CD4-positive, alpha-beta memory T cell (primary cell): ENCODE results near the gene STK39. TPM values are rescaled to one million over a fixed set of nuclear protein-coding genes. Genes with fewer than 3 reads are reported as not detected.
A peak's percentile ranks its signal among the peaks of the same experiment; 100 is the strongest.
"Not testable (repeated sequence)": the region's sequence is repeated elsewhere in the genome, so short reads cannot be mapped to it uniquely, and the experiment has no call there.

ENCODE experiments used
- CTCF ChIA-PET: fragments of 350-600 bp; sonication (Branson Sonifier 250); formaldehyde crosslinking; loops from one replicate; lab custom pipeline; 2021; ENCODE audit warnings: inconsistent platforms; ENCODE audit not compliant: partially characterized antibody; lab: Charles Lee
- POLR2A ChIA-PET: fragments of 350-600 bp; sonication (Branson Sonifier 250); formaldehyde crosslinking; loops from one replicate; lab custom pipeline; 2021; ENCODE audit not compliant: partially characterized antibody; lab: Charles Lee
- DNase-seq, 5 donors: peaks; one replicate each; pipeline versions ENCODE4 v3.0.0 to v3.0.0-alpha.2; 2020 to 2022; ENCODE audit warnings: mixed read lengths in 1 of 5
- H3K27ac ChIP-seq: one replicate; pipeline ENCODE4 v1.7.0; 2013; ENCODE audit warnings: low read depth, low read length
- H3K27me3 ChIP-seq: 2 replicates; pipeline ENCODE4 v1.7.0; 2013; ENCODE audit warnings: mild to moderate bottlenecking, low read length, moderate library complexity; ENCODE audit not compliant: insufficient read depth
- H3K36me3 ChIP-seq: 2 replicates; pipeline ENCODE4 v1.7.0; 2013; ENCODE audit warnings: mild to moderate bottlenecking, low read length, moderate library complexity; ENCODE audit not compliant: insufficient read depth
- H3K4me1 ChIP-seq: 2 replicates; pipeline ENCODE4 v1.7.0; 2013; ENCODE audit warnings: mild to moderate bottlenecking, low read length, moderate library complexity; ENCODE audit not compliant: insufficient read depth
- H3K4me3 ChIP-seq, 2 donors: one replicate each; pipeline ENCODE4 v1.7.0; 2013; ENCODE audit warnings: low read length in 2 of 2, mild to moderate bottlenecking in 1 of 2
- H3K9me3 ChIP-seq, 2 donors: one replicate each; pipeline ENCODE4 v1.7.0; 2013; ENCODE audit warnings: low read length in 2 of 2, control low read depth in 1 of 2; ENCODE audit not compliant: control insufficient read depth in 1 of 2
- H3K27ac Mint-ChIP-seq, 7 donors: one replicate each; pipeline ENCODE4 v1.8.0; 2020 to 2021; ENCODE audit warnings: mixed read lengths in 7 of 7, mild to moderate bottlenecking in 6 of 7, inconsistent platforms in 3 of 7, moderate library complexity in 3 of 7
- H3K27me3 Mint-ChIP-seq, 2 donors: one replicate each; pipeline ENCODE4 v1.8.0; 2020 to 2021; ENCODE audit warnings: mixed read lengths in 2 of 2
- H3K36me3 Mint-ChIP-seq, 2 donors: one replicate each; pipeline ENCODE4 v1.8.0; 2020 to 2021; ENCODE audit warnings: mixed read lengths in 2 of 2, inconsistent platforms in 1 of 2, mild to moderate bottlenecking in 1 of 2
- H3K4me1 Mint-ChIP-seq, 4 donors: one replicate each; pipeline ENCODE4 v1.8.0; 2020 to 2021; ENCODE audit warnings: mixed read lengths in 4 of 4, mild to moderate bottlenecking in 1 of 4
- H3K4me3 Mint-ChIP-seq, 8 donors: one replicate each; pipeline ENCODE4 v1.8.0; 2020 to 2021; ENCODE audit warnings: mixed read lengths in 8 of 8, mild to moderate bottlenecking in 7 of 8, moderate library complexity in 6 of 8, inconsistent platforms in 3 of 8
- H3K9me3 Mint-ChIP-seq, 8 donors: one replicate each; pipeline ENCODE4 v1.8.0; 2020 to 2021; ENCODE audit warnings: mixed read lengths in 8 of 8, mild to moderate bottlenecking in 5 of 8, inconsistent platforms in 3 of 8, moderate library complexity in 1 of 8
- intact Hi-C: fragments of 100-400 bp; cut with micrococcal nuclease; formaldehyde crosslinking; loops from one replicate; pipeline ENCODE4 v1.15.1; 2023
- polyA plus RNA-seq, 2 donors: library from polyadenylated mRNA; unstranded; fragments of 300-500 nt; fragmentation: Illumina TruSeq; gene quantifications; one replicate each; pipeline ENCODE4 v1.2.3, GENCODE V29; 2021
- total RNA-seq, 2 experiments: library from RNA; stranded (reverse); gene quantifications; one replicate each; pipeline ENCODE4 v1.2.3, GENCODE V29; 2021

STK39 gene
- total and polyA plus RNA-seq, 4 experiments from 2014 or later = 4.9 to 27.3 (median 18.2) TPM

DNA sequence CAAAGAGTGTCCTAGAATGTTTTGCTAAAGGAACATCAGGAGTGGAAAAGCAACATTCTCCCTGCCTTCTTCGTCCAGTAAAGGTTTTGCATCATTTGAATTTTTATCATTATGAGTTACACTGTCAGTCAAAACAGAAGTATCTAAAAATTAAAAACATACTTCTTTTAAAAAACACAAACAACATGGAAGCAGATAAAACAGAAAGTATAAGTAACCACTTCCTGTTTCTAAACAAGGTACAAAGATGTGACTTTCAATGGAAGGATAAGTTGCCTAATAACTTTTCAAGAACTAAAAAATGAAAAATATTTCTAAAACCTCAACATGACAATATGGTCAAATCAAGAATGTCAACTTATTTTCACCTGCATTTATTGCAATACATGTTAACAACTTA is 158.2 kb downstream of the STK39 start:
- peaks cover 4% of the 10 kb centered on the region for H3K36me3 ChIP-seq
- H3K4me3 ChIP-seq = no peak overlapping the region
- no peaks in the 10 kb centered on the region for H3K9me3 ChIP-seq
- intact Hi-C loops = no loop called here
- CTCF ChIA-PET = no interaction called here
- Mint-ChIP-seq H3K36me3 (peaks cover 13 to 32% of the 10 kb centered on the region in 2 donors), H3K4me1 (peaks cover 11 to 26% (median 22%) of the 10 kb centered on the region in 4 donors), H3K4me3 (peak overlapping the region in 5 of 8 donors; percentile 14 to 64 (median 36)), H3K9me3 (no peaks in the 10 kb centered on the region), H3K27ac (peak overlapping the region in 5 of 7 donors; percentile 20 to 79 (median 36)), H3K27me3 (no peaks in the 10 kb centered on the region)
- POLR2A ChIA-PET = no interaction called here
- peaks cover 22% of the 10 kb centered on the region for H3K4me1 ChIP-seq
- no peak overlapping the region for H3K27ac ChIP-seq
- no peak for DNase-seq
- H3K27me3 ChIP-seq = no peaks in the 10 kb centered on the region

DNA sequence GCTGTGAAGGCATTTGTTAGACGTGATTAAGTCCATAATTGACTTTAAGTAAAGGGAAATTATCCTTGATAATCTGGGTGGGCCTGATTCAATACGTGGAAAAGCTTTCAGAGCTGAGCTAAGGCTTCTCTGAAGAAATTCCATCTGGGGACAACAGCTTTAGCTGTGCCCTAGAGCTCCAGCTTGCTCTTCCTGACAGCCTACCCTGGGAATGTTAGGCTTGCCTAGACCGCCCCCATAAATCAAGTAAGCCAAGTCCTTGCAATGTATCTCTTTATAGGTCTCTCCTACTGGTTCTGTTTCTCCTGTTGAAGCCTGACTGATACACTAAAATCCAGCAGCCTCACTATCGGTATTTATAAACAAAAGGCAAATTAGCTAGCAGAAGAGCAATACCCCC is 160.0 kb downstream of the STK39 start:
- no peaks in the 10 kb centered on the region for H3K9me3 Mint-ChIP-seq
- Histone ChIP-seq H3K4me3 (no peak overlapping the region), H3K27me3 (no peaks in the 10 kb centered on the region), H3K27ac (no peak overlapping the region), H3K4me1 (peaks cover 22% of the 10 kb centered on the region), H3K36me3 (peaks cover 4% of the 10 kb centered on the region), H3K9me3 (no peaks in the 10 kb centered on the region)
- H3K4me3 Mint-ChIP-seq = no peak overlapping the region
- peaks cover 14 to 39% of the 10 kb centered on the region in 2 donors for H3K36me3 Mint-ChIP-seq
- peak overlapping the region in 2 of 7 donors; percentile 27 to 66 for H3K27ac Mint-ChIP-seq
- ChIA-PET CTCF (interaction anchor here (4.2 kb wide), 1 partner anchor 31 kb away, joined by 21 read pairs; no protein-coding TSS in a partner anchor), POLR2A (no interaction called here)
- DNase-seq = no peak
- intact Hi-C loops = no loop called here
- H3K4me1 Mint-ChIP-seq = peaks cover 15 to 26% (median 26%) of the 10 kb centered on the region in 4 donors
- H3K27me3 Mint-ChIP-seq = no peaks in the 10 kb centered on the region

DNA sequence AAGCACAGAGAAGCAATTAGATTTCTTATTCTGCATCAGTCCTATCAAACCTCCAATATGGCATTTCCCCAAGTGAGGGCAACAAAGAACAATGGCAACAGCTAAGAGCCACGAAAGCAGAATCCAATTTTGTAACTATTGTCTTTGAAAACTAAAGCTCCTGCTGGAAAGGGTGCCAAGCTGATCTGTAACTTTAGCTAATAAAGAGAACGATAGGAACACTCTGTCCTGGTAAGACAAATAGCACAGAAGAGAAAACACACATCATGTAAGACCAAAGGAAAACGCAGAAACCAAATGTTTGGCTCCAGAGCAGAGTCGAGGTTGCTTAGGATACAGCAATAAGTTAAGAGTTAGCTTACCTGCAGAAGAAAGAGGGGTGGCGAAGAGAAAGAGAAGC is 160.5 kb downstream of the STK39 start:
- H3K4me3 ChIP-seq = no peak overlapping the region
- ChIA-PET POLR2A (no interaction called here), CTCF (interaction anchor here (4.2 kb wide), 1 partner anchor 32 kb away, joined by 21 read pairs; no protein-coding TSS in a partner anchor)
- H3K4me1 Mint-ChIP-seq = peaks cover 20 to 29% (median 26%) of the 10 kb centered on the region in 4 donors
- H3K27ac ChIP-seq = no peak overlapping the region
- H3K4me3 Mint-ChIP-seq = no peak overlapping the region
- intact Hi-C loops = no loop called here
- H3K27me3 Mint-ChIP-seq = no peaks in the 10 kb centered on the region
- no peak for DNase-seq
- H3K4me1 ChIP-seq = peaks cover 22% of the 10 kb centered on the region
- H3K36me3 Mint-ChIP-seq = peaks cover 16 to 44% of the 10 kb centered on the region in 2 donors
- no peaks in the 10 kb centered on the region for H3K9me3 Mint-ChIP-seq
- H3K36me3 ChIP-seq = peaks cover 4% of the 10 kb centered on the region
- H3K9me3 ChIP-seq = no peaks in the 10 kb centered on the region
- no peak overlapping the region for H3K27ac Mint-ChIP-seq
- no peaks in the 10 kb centered on the region for H3K27me3 ChIP-seq

DNA sequence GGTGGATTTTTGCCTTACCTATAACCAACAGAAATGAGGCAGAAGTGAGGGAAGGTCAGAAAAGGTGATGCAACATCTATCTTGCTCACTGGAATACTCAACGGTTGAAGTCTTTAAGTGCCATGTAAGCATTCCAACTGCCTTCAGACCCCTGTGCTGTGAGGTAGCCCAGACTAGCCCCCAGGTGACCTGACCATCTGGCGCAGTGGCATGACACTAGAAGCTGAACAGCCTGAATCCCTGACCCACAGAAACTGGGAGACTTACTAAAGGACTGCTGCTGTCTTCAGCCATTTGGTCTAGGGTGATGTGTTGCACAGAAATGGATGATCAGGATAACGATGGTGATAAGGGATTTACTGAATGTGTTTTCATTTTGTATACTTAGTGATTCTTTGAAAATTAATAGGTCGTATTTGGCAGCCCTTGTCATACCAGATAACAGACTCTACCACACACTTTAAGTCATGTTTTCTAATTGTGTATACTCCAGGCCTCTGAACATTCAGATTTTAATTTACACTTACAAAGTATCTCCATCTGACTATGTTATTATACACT is 161.5 kb downstream of the STK39 start:
- no peaks in the 10 kb centered on the region for H3K9me3 ChIP-seq
- ChIA-PET POLR2A (no interaction called here), CTCF (interaction anchor here (4.2 kb wide), 1 partner anchor 33 kb away, joined by 21 read pairs; no protein-coding TSS in a partner anchor)
- H3K27ac ChIP-seq = no peak overlapping the region
- H3K27me3 ChIP-seq = no peaks in the 10 kb centered on the region
- Mint-ChIP-seq H3K4me1 (peaks cover 22 to 26% (median 24%) of the 10 kb centered on the region in 4 donors), H3K27me3 (no peaks in the 10 kb centered on the region), H3K9me3 (no peaks in the 10 kb centered on the region), H3K27ac (no peak overlapping the region), H3K4me3 (no peak overlapping the region), H3K36me3 (peaks cover 14 to 45% of the 10 kb centered on the region in 2 donors)
- intact Hi-C loops = no loop called here
- H3K4me1 ChIP-seq = peaks cover 22% of the 10 kb centered on the region
- no peak overlapping the region for H3K4me3 ChIP-seq
- H3K36me3 ChIP-seq = peaks cover 4% of the 10 kb centered on the region
- DNase-seq = no peak

DNA sequence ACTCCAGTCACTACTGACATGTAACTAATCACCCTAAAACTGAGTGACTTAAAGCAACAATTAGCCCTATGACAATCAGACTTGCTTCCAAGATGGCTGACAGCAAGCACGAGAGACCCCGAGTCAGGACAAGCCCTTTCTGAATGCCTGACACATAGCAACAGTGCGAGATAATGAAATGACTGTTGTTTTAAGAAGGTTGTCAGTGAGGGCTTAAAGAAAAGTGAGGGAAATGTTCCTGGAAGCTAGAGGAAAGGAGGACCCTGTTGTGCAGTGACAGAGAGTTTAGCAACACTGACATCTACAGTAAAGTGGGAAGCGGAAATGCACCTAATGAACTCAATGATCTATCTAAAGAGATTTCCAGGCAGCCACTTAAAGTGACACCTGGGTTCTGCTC is 163.1 kb downstream of the STK39 start:
- peaks cover 9% of the 10 kb centered on the region for H3K4me1 ChIP-seq
- no peak for DNase-seq
- Mint-ChIP-seq H3K4me3 (no peak overlapping the region), H3K4me1 (peaks cover 13 to 30% (median 19%) of the 10 kb centered on the region in 4 donors), H3K9me3 (no peaks in the 10 kb centered on the region), H3K36me3 (peaks cover 17 to 51% of the 10 kb centered on the region in 2 donors), H3K27me3 (no peaks in the 10 kb centered on the region), H3K27ac (peak overlapping the region in 1 of 7 donors; percentile 34)
- H3K27me3 ChIP-seq = no peaks in the 10 kb centered on the region
- intact Hi-C loops = no loop called here
- CTCF ChIA-PET = interaction anchor here (4.2 kb wide), 1 partner anchor 34 kb away, joined by 21 read pairs; no protein-coding TSS in a partner anchor
- H3K36me3 ChIP-seq = peaks cover 4% of the 10 kb centered on the region
- H3K27ac ChIP-seq = no peak overlapping the region
- no peak overlapping the region for H3K4me3 ChIP-seq
- no peaks in the 10 kb centered on the region for H3K9me3 ChIP-seq
- POLR2A ChIA-PET = no interaction called here

DNA sequence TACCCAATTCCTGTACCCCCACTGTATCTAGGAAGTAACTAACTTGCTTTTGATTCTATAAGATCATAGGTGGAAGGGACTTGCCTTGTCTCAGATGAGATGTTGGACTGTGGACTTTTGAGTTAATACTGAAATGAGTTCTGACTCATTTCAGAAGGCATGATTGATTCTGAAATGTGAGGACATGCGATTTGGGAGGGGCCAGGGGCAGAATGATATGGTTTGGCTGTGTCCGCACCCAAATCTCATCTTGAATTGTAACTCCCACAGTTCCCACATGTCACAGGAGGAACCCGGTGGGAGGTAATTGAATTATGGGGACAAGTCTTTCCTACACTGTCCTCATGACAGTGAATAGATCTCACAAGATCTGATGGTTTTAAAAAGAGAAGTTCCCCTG is 165.9 kb downstream of the STK39 start:
- H3K27me3 Mint-ChIP-seq, intact Hi-C loops, H3K36me3 ChIP-seq, H3K9me3 Mint-ChIP-seq, CTCF ChIA-PET, H3K27ac Mint-ChIP-seq, H3K4me3 ChIP-seq, H3K27ac ChIP-seq, H3K4me3 Mint-ChIP-seq, DNase-seq, H3K27me3 ChIP-seq, H3K9me3 ChIP-seq, POLR2A ChIA-PET, H3K4me1 ChIP-seq: not testable (repeated sequence)
- peaks cover 18 to 39% of the 10 kb centered on the region in 2 donors for H3K36me3 Mint-ChIP-seq
- H3K4me1 Mint-ChIP-seq = peaks cover 4 to 16% (median 10%) of the 10 kb centered on the region in 4 donors

DNA sequence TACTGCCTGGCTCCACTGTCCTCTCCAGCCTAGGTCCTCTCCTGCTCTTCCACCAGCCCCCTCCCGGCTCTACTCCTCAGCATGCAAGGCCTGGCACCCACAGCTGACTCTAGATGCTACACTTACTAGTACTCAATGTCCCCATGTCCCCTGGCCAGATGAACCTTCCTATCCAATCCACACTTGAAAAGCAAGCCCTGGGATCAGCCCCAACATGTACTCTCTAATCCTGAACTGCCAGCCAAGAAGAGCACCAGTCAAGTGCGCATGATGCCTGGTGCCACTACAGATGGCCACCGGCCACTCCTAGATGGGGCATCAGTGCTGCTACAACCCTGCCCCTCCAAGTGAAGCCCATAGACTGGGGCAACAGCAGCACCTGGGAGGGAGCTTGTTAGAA is 168.2 kb downstream of the STK39 start:
- Histone ChIP-seq H3K9me3 (no peaks in the 10 kb centered on the region), H3K36me3 (peaks cover 4% of the 10 kb centered on the region), H3K4me1 (no peaks in the 10 kb centered on the region), H3K4me3 (no peak overlapping the region), H3K27ac (no peak overlapping the region), H3K27me3 (no peaks in the 10 kb centered on the region)
- H3K36me3 Mint-ChIP-seq = peaks cover 31 to 45% of the 10 kb centered on the region in 2 donors
- POLR2A ChIA-PET = no interaction called here
- H3K9me3 Mint-ChIP-seq = no peaks in the 10 kb centered on the region
- CTCF ChIA-PET = no interaction called here
- H3K4me1 Mint-ChIP-seq = peaks cover 4 to 18% (median 9%) of the 10 kb centered on the region in 4 donors
- intact Hi-C loops = no loop called here
- peak overlapping the region in 4 of 7 donors; percentile 8 to 75 (median 32) for H3K27ac Mint-ChIP-seq
- H3K27me3 Mint-ChIP-seq = no peaks in the 10 kb centered on the region
- H3K4me3 Mint-ChIP-seq = no peak overlapping the region
- no peak for DNase-seq
